ENCODE data around the gene CELF1.

- TF ChIP-seq CTCF (optimal IDR thresholded peaks at IDR 0.05 in 1 of 3, IDR thresholded peaks at IDR 0.05 in 1 of 3, conservative IDR thresholded peaks at IDR 0.05 in 1 of 3; ENCODE audit: extremely low read depth in 1 of 3, insufficient read depth in 2 of 3, low read length in 3 of 3), result no peak
- no peak for TF ChIP-seq EZH2 (IDR thresholded peaks at IDR 0.05; ENCODE audit: low read length)
Measured at GRCh38 chr11:47498149-47498548, 54.8 kb downstream of the CELF1 start.

All from keratinocyte (primary cell).